Stimulated activated CD8-positive, alpha-beta memory T cell treated with anti-CD3 and anti-CD28 coated beads, Interleukin-4, amount 100 ng/mL, for 1 hour (primary cell): ENCODE results near the gene PISD.

Experiments used
- DNase-seq, 2 donors: peaks; one replicate each; pipeline ENCODE4 v3.0.0-alpha.2; 2020; ENCODE audit warnings: low read depth in 2 of 2, low spot score in 1 of 2

Gene PISD

GRCh38 chr22:31652911-31653684 is 8.9 kb downstream of the PISD start:
- no peak for DNase-seq

DNA sequence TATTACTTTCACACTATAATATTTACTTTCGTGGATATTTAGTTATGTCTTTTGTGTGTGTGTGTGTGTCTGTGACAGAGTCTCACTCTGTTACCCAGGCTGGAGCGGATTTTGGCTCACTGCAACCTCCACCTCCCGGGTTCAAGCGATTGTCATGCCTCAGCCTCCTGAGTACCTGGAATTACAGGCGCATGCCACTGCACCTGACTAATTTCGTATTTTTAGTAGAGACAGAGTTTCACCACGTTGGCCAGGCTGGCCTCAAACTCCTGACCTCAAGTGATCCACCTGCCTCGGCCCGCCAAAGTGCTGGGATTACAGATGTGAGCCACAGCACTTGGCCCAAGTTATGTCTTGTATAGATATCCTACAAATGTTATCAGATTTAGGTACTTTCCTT is 9.9 kb downstream of the PISD start:
- no peak for DNase-seq

DNA sequence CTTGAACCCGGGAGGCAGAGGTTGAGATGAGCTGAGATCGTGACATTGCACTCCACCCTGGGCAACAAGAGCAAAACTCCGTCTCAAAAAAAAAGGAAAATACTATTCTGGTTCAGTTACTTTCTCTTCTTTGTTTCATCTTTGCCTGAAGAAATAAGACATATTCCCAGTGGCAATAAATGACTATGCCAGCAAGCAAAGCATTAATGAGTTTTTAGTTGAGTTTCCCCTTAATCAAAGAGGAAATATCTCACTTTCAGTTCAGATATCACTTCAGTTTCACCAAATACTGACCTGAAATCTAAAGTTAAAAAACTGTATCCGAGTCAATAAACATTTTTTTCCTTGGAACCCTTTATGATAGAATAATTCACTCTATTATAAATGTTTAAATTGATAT is 10.4 kb downstream of the PISD start:
- no peak for DNase-seq

DNA sequence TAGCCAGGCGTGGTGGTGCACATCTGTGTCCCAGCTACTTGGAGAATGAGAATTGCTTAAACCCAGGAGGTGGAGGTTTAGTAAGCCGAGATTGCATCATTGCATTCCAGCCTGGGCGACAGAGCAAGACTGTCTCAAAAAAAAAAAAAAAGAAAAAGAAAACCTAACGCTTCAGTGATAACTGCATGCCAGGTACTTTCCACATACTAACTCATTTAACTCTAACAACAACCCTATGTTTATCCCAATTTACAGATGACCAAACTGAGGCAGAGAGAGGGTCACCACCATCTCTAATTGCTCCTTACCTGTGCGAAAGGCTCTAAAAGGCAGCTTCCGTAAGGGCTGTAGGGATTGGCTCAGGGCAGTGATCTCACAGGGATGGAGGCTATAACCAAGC is 11.6 kb downstream of the PISD start:
- no peak for DNase-seq

DNA sequence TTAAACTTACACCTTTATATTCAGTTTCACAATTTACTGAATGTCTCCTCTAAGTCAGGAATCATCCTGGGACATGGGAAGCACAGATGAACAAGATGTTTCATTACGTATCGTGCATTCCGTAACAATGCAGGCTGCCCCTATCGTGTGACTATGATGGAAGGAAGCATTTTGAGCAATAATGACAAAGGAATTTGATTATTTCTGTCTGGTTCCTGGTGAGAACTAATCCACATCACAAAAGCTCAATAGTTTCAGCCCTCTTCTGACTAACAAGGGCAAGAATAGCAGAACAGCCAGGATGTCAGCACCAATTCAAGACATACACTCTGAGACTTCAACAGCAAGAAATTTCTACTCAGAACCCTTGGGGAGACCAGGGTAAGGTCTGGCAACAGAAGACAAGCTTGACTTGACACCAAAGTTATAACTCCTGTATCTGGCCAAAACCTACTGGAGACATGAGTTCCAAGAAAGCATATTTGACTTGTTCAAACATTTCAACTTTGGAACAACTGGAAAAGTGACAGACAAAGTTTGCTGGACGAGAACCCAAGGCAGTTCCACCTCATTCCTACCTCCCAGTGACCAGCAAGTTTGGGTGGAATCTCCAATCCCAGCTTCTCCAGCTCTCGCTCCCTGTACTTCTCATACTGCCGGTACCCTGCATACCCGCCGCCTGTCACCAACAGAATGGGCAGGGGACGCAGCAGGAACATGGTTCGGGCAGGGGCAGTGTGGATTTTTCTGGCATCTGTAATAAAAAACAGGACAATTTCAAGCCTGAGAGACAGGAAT is 14.3 kb downstream of the PISD start:
- DNase-seq: no peak

DNA sequence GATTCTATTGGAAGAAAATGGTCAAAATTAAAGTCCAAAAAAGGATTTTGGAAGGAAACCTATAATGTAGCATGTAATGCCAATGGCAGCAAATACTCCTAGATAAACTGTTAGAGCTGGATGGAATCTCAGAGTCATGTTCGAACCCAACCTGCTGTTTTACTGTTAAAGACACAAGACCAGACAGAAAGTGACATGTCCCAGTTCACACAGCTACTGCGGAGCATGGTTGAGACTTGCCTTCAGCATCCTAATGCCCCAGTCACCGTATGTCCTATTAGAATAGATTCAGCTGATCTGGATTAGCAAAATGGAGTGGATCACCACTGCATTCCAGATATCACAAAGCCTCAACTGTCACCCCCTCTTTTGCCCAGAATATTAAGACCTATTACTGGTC is 14.9 kb downstream of the PISD start:
- no peak for DNase-seq

- DNase-seq: no peak
These were observed 15.6 kb downstream of the PISD start for GRCh38 chr22:31646186-31647019.

GRCh38 chr22:31639436-31640039 is 22.5 kb downstream of the PISD start:
- no peak for DNase-seq

DNA sequence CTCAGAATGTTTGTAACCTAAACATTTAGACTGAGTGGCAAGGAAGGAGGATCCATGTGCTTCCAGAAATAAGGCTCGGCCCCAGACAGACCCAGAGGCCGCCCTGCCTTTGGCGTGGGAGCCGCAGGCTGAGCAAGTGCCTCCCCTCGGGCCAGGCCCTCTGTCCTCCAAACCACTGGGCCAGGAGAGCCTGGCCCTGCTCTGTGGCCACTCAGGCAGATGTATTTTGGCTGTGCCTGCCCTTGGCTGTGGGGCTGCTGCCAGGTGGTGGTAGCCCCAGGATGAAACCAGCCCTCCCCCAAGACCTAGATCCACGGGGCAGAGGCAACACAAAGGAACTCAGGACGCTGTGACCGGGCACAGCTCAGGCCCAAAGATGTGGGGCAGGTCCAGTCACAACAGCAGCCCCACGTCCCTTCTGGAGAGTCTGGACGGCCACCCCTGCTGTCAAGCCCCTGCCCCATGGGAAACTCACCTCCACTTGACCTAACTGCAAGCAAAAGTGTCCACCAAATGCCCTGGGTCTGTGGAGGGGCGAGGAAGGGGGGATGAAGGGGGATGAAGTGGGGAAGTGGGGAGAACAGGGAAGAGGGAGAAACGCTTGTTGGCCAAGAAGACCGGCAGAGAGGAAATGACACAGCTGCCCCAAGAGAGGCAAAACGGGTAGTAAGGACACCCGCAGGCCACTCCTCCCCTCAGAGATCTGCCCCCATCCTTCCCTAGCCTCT is 24.0 kb downstream of the PISD start:
- no peak for DNase-seq

GRCh38 chr22:31637447-31637890 is 24.5 kb downstream of the PISD start:
- DNase-seq: no peak

GRCh38 chr22:31635638-31636306 is 26.2 kb downstream of the PISD start:
- DNase-seq: no peak

GRCh38 chr22:31631436-31631835 is 30.6 kb downstream of the PISD start:
- DNase-seq: no peak

- peak; percentile 60 to 67 for DNase-seq
These were observed 31.4 kb downstream of the PISD start for GRCh38 chr22:31630331-31631329.

DNA sequence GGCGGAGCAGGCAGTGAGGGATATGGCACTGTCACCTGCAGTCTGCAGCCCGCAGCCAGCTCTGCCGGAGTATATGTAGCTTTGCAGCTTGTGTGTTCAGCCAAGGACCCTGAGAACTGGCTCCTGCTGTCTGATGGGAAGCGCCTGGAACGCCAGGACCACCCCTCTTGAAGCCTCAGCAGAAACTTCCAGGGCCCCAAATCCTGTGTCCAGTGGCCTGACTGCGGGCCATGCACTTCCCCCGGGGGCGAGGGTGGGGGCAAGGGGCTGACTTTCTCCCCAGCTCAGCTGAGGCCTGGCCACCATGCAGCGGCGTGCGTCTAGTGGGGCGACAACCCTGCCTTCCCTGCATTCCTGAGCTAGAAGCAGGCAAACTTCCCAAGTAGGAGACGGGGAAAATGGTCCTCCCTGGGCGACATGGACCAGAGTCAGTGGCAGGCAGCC is 32.3 kb downstream of the PISD start:
- DNase-seq: no peak

- DNase-seq: no peak
These were observed 32.9 kb downstream of the PISD start for GRCh38 chr22:31628969-31629708.

- no peak for DNase-seq
These were observed 33.7 kb downstream of the PISD start for GRCh38 chr22:31628362-31628761.

GRCh38 chr22:31627223-31627731 is 34.7 kb downstream of the PISD start:
- DNase-seq: no peak
